HCT116 (cell line): ENCODE results near the gene NTRK3. TPM values are rescaled to one million over a fixed set of nuclear protein-coding genes. Genes with fewer than 3 reads are reported as not detected.

Experiments
- ATAC-seq: fragments of 200-7000 bp; cut with Tn5 transposase; 2 replicates; pipeline ENCODE4 v1.9.1; 2020; ENCODE audit warnings: mild to moderate bottlenecking, moderate library complexity
- BruUV-seq: library from RNA; stranded (reverse); fragments of 400-500 nt; replicated peaks from 2 replicates; lab custom pipeline; 2021; lab: Mats Ljungman, UMichigan
- CTCF ChIA-PET: fragments of 300-600 bp; sonication (Branson Sonifier 250); formaldehyde crosslinking; loops from one replicate; lab custom pipeline; 2021; ENCODE audit warnings: antibody characterized with exemption; lab: Charles Lee
- POLR2A ChIA-PET: fragments of 300-600, 350-600 bp; sonication (Branson Sonifier 250); formaldehyde crosslinking; loops from one replicate; lab custom pipeline; 2021; ENCODE audit warnings: antibody characterized with exemption; lab: Charles Lee
- RAD21 ChIA-PET, 2 experiments: fragments of 300-600 bp; sonication (Branson Sonifier 250); formaldehyde crosslinking; loops; one replicate each; lab custom pipeline; 2023; ENCODE audit warnings: low total read pairs in 2 of 2; ENCODE audit not compliant: uncharacterized antibody in 2 of 2, unreplicated experiment in 2 of 2, low non-redundant PET in 1 of 2; lab: Charles Lee
- DNase-seq: peaks from one replicate; pipeline ENCODE4 v3.0.0-alpha.2; 2010; ENCODE audit warnings: low read depth, low spot score
- H2AFZ ChIP-seq: fragments of 200-600 bp; shearing (Covaris generic), sonication (generic); 2 replicates; pipeline ENCODE4 v1.6.1; 2017; ENCODE audit warnings: low read depth, mixed run types, mixed read lengths, antibody characterized with exemption, low read length; ENCODE audit not compliant: poor library complexity, severe bottlenecking
- H3K27ac ChIP-seq: 2 replicates; pipeline ENCODE4 v1.5.1; 2012; ENCODE audit warnings: low read depth, low read length
- H3K27me3 ChIP-seq: fragments of 200-600 bp; sonication (generic); 2 replicates; pipeline ENCODE4 v1.6.1; 2016; ENCODE audit warnings: mixed run types, low read length, mixed read lengths; ENCODE audit not compliant: insufficient read depth
- H3K36me3 ChIP-seq, 2 experiments: fragments of 200-500 bp in 1 of 2; fragments of 200-600 bp in 1 of 2; sonication (Bioruptor generic) in 1 of 2; sonication (generic) in 1 of 2; 2 replicates each; pipeline versions ENCODE4 v1.5.1 to v1.6.1; 2014 to 2016; ENCODE audit warnings: low read length in 2 of 2, inconsistent platforms in 1 of 2, mixed read lengths in 1 of 2, mixed run types in 1 of 2; ENCODE audit not compliant: insufficient read depth in 2 of 2, control insufficient read depth in 1 of 2
- H3K4me1 ChIP-seq, 2 experiments: fragments of 200-600 bp in 1 of 2; sonication (generic) in 1 of 2; 2 replicates each; pipeline versions ENCODE4 v1.5.1 to v1.6.1; 2012 to 2017; ENCODE audit warnings: low read length in 2 of 2, inconsistent platforms in 1 of 2, mild to moderate bottlenecking in 1 of 2, mixed read lengths in 1 of 2, mixed run types in 1 of 2, moderate library complexity in 1 of 2; ENCODE audit not compliant: insufficient read depth in 2 of 2, control insufficient read depth in 1 of 2
- H3K4me2 ChIP-seq: fragments of 200-600 bp; sonication (generic); 2 replicates; pipeline ENCODE4 v1.6.1; 2017; ENCODE audit warnings: mixed run types, low read length, mixed read lengths
- H3K4me3 ChIP-seq, 2 experiments: fragments of 200-600 bp in 1 of 2; sonication (generic) in 1 of 2; replicated peaks in 1 of 2; 2 replicates each; pipeline ENCODE4 v1.5.1; 2011 to 2016; ENCODE audit warnings: low read length in 2 of 2, control low read depth in 1 of 2, low read depth in 1 of 2, mild to moderate bottlenecking in 1 of 2, mixed read lengths in 1 of 2, mixed run types in 1 of 2
- H3K79me2 ChIP-seq: fragments of 200-600 bp; sonication (generic); 2 replicates; pipeline ENCODE4 v1.6.1; 2017; ENCODE audit warnings: mild to moderate bottlenecking, mixed run types, low read length, moderate library complexity, mixed read lengths; ENCODE audit not compliant: insufficient read depth
- H3K9ac ChIP-seq: fragments of 200-600 bp; sonication (generic); 2 replicates; pipeline ENCODE4 v1.6.1; 2016; ENCODE audit warnings: low read length, mixed read lengths
- H3K9me2 ChIP-seq: fragments of 200-600 bp; sonication (generic), shearing (Covaris generic); 2 replicates; pipeline ENCODE4 v1.6.1; 2017; ENCODE audit warnings: mixed run types, mild to moderate bottlenecking, moderate library complexity; ENCODE audit not compliant: insufficient read depth
- H3K9me3 ChIP-seq, 2 experiments: fragments of 200-500 bp in 1 of 2; fragments of 200-600 bp in 1 of 2; sonication (Bioruptor generic) in 1 of 2; sonication (generic) in 1 of 2; 2 replicates each; pipeline ENCODE4 v1.6.1; 2014 to 2017; ENCODE audit warnings: low read length in 2 of 2, mixed read lengths in 2 of 2, inconsistent platforms in 1 of 2, low read depth in 1 of 2, mild to moderate bottlenecking in 1 of 2, mixed run types in 1 of 2, moderate library complexity in 1 of 2; ENCODE audit not compliant: control insufficient read depth in 1 of 2, insufficient read depth in 1 of 2
- H4K20me1 ChIP-seq: fragments of 200-600 bp; sonication (generic), shearing (Covaris generic); 2 replicates; pipeline ENCODE4 v1.6.1; 2017; ENCODE audit warnings: mixed run types, mild to moderate bottlenecking, moderate library complexity; ENCODE audit not compliant: insufficient read depth
- CBX3 ChIP-seq: IDR thresholded peaks from 2 replicates; pipeline ENCODE4 v1.6.1; 2012; ENCODE audit warnings: low read depth
- EGR1 ChIP-seq: IDR thresholded peaks from 2 replicates; pipeline ENCODE4 v1.6.1; 2012; ENCODE audit warnings: low read depth
- ELF1 ChIP-seq: IDR thresholded peaks from 2 replicates; pipeline ENCODE4 v1.6.1; 2012; ENCODE audit warnings: low read depth, borderline replicate concordance
- EZH2 ChIP-seq: fragments of 200-600 bp; sonication (generic); IDR thresholded peaks from 2 replicates; pipeline ENCODE4 v1.6.1; 2017; ENCODE audit warnings: antibody characterized with exemption, mixed run types
- FOSL1 ChIP-seq: IDR thresholded peaks from 2 replicates; pipeline ENCODE4 v1.6.1; 2012; ENCODE audit warnings: low read depth
- JUND ChIP-seq: IDR thresholded peaks from 2 replicates; pipeline ENCODE4 v1.6.1; 2012
- POLR2A ChIP-seq: IDR thresholded peaks from 2 replicates; pipeline ENCODE4 v1.7.0; 2011; ENCODE audit warnings: borderline replicate concordance; ENCODE audit not compliant: insufficient read depth, insufficient read length; ENCODE audit errors: extremely low read depth
- POLR2AphosphoS5 ChIP-seq: IDR thresholded peaks from 2 replicates; pipeline ENCODE4 v1.6.1; 2011; ENCODE audit warnings: mild to moderate bottlenecking, low read depth, low read length, moderate library complexity
- RAD21 ChIP-seq: IDR thresholded peaks from 2 replicates; pipeline ENCODE4 v1.6.1; 2012; ENCODE audit warnings: low read depth, mild to moderate bottlenecking
- SIN3A ChIP-seq: IDR thresholded peaks from 2 replicates; pipeline ENCODE4 v1.6.1; 2012; ENCODE audit warnings: low read depth
- SP1 ChIP-seq: IDR thresholded peaks from 2 replicates; pipeline ENCODE4 v1.6.1; 2012; ENCODE audit warnings: low read depth
- SRF ChIP-seq: IDR thresholded peaks from 2 replicates; pipeline ENCODE4 v1.6.1; 2012; ENCODE audit warnings: low read depth
- TCF7L2 ChIP-seq: IDR thresholded peaks from 2 replicates; pipeline ENCODE4 v1.7.0; 2011; ENCODE audit warnings: borderline replicate concordance, inconsistent platforms; ENCODE audit not compliant: insufficient read depth, insufficient read length; ENCODE audit errors: extremely low read depth
- intact Hi-C: fragments of 100-400 bp; cut with micrococcal nuclease; formaldehyde crosslinking; loops from 2 replicates; pipeline ENCODE4 v1.10.0; 2022
- total RNA-seq: library from RNA; stranded (reverse); gene quantifications from one replicate; pipeline ENCODE4 v1.2.1, GENCODE V29; 2021; ENCODE audit not compliant: unreplicated experiment
- TF ChIP-seq, protein P1 (sequence below): IDR thresholded peaks from 2 replicates; pipeline ENCODE4 v1.6.1; 2011; ENCODE audit warnings: mild to moderate bottlenecking, low read length, moderate library complexity; ENCODE audit not compliant: insufficient replicate concordance; ENCODE audit errors: extremely low read depth
- TF ChIP-seq, protein P2 (sequence below): IDR thresholded peaks from 2 replicates; pipeline ENCODE4 v1.6.1; 2012
- TF ChIP-seq, protein P3 (sequence below), 3 experiments: fragments of 200-600 bp in 1 of 3; sonication (generic) in 1 of 3; IDR thresholded peaks in 2 of 3; conservative IDR thresholded peaks in 1 of 3; 2 replicates each; pipeline ENCODE4 v1.5.1; 2012 to 2017; ENCODE audit warnings: low read depth in 2 of 3, low read length in 2 of 3, antibody characterized with exemption in 1 of 3, borderline replicate concordance in 1 of 3, control low read depth in 1 of 3, mild to moderate bottlenecking in 1 of 3, mixed read lengths in 1 of 3, mixed run types in 1 of 3, moderate library complexity in 1 of 3; ENCODE audit not compliant: insufficient read depth in 1 of 3

The NTRK3 gene
- total RNA-seq, 1 experiment from 2014 or later: not detected

DNA sequence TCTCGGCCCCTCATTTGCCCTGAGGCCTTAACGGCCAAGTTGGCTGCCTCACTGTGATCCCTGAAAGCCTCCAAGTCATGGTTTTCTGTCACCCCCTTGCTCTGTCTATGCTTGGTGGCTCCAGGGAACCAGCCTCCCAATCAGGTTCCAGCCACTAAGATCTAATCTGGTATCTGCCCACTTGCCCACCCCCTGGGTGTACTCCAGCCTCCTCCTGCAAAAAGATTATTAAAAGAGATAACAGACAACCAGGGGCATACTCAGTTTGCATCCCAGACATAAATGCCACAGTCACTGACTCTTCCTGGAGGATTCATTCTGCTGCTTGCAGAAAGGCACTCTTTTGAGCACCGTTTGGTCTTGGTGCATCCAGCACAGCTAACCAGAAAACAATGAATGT, 103.9 kb downstream of the NTRK3 start:
- H3K9ac ChIP-seq: no peak overlapping the region
- H3K36me3 ChIP-seq: no peaks in the 10 kb centered on the region
- no peak overlapping the region for H3K4me2 ChIP-seq
- H3K9me2 ChIP-seq: no peaks in the 10 kb centered on the region
- no TSS peak for BruUV-seq
- no peak overlapping the region for H3K4me3 ChIP-seq
- TF ChIP-seq, protein P1, sequence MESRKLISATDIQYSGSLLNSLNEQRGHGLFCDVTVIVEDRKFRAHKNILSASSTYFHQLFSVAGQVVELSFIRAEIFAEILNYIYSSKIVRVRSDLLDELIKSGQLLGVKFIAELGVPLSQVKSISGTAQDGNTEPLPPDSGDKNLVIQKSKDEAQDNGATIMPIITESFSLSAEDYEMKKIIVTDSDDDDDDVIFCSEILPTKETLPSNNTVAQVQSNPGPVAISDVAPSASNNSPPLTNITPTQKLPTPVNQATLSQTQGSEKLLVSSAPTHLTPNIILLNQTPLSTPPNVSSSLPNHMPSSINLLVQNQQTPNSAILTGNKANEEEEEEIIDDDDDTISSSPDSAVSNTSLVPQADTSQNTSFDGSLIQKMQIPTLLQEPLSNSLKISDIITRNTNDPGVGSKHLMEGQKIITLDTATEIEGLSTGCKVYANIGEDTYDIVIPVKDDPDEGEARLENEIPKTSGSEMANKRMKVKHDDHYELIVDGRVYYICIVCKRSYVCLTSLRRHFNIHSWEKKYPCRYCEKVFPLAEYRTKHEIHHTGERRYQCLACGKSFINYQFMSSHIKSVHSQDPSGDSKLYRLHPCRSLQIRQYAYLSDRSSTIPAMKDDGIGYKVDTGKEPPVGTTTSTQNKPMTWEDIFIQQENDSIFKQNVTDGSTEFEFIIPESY: no peak
- TF ChIP-seq ELF1 (no peak), EGR1 (no peak), POLR2A (no peak), JUND (no peak), SP1 (no peak), RAD21 (no peak), POLR2AphosphoS5 (no peak), EZH2 (no peak)
- TF ChIP-seq, protein P2, sequence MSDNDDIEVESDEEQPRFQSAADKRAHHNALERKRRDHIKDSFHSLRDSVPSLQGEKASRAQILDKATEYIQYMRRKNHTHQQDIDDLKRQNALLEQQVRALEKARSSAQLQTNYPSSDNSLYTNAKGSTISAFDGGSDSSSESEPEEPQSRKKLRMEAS: no peak
- no peaks in the 10 kb centered on the region for H4K20me1 ChIP-seq
- H3K27me3 ChIP-seq: no peaks in the 10 kb centered on the region
- H3K4me1 ChIP-seq: no peaks in the 10 kb centered on the region
- no peaks in the 10 kb centered on the region for H3K79me2 ChIP-seq
- intact Hi-C loops: no loop called here
- ChIA-PET CTCF (no interaction called here), POLR2A (no interaction called here), RAD21 (no interaction called here)
- no peak for DNase-seq
- no peak overlapping the region for H3K27ac ChIP-seq
- ATAC-seq: no peak
- no peaks in the 10 kb centered on the region for H3K9me3 ChIP-seq
- H2AFZ ChIP-seq: no peak overlapping the region

DNA sequence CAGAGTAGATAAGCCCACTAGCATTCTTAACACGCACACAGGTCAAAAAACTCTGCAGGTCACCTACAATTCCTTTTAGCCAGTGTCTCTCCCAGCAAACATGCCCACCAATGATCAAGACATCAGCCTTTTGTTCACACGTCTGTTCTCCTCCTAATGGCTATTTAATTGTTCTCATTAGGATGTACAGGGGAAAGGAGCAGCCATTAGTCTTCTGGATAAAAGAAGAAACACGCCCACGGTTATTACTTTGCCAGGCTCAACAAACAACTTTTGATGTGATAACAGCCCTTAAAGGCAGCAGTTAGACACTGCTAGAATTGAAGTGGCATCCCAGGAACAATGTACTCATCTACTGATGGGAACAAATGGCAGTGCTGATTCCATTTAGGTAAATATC, 108.8 kb downstream of the NTRK3 start:
- RAD21 ChIA-PET: no interaction called here
- DNase-seq (no peak), ATAC-seq (no peak)
- H3K4me3 ChIP-seq: no peak overlapping the region
- no peak overlapping the region for H3K4me2 ChIP-seq
- H3K36me3 ChIP-seq: no peaks in the 10 kb centered on the region
- no peaks in the 10 kb centered on the region for H3K27me3 ChIP-seq
- H3K9me2 ChIP-seq: no peaks in the 10 kb centered on the region
- CTCF ChIA-PET: no interaction called here
- intact Hi-C loops: no loop called here
- H2AFZ ChIP-seq: no peak overlapping the region
- BruUV-seq: no TSS peak
- H3K9ac ChIP-seq: no peak overlapping the region
- H3K4me1 ChIP-seq: no peaks in the 10 kb centered on the region
- H3K9me3 ChIP-seq: no peaks in the 10 kb centered on the region
- POLR2A ChIA-PET: no interaction called here
- H3K79me2 ChIP-seq: no peaks in the 10 kb centered on the region
- no peaks in the 10 kb centered on the region for H4K20me1 ChIP-seq
- H3K27ac ChIP-seq: no peak overlapping the region
- no peak for TF ChIP-seq ELF1
- no peak for TF ChIP-seq EGR1
- no peak for TF ChIP-seq TCF7L2
- no peak for TF ChIP-seq JUND
- no peak for TF ChIP-seq CBX3
- no peak for TF ChIP-seq FOSL1
- TF ChIP-seq, protein P3, sequence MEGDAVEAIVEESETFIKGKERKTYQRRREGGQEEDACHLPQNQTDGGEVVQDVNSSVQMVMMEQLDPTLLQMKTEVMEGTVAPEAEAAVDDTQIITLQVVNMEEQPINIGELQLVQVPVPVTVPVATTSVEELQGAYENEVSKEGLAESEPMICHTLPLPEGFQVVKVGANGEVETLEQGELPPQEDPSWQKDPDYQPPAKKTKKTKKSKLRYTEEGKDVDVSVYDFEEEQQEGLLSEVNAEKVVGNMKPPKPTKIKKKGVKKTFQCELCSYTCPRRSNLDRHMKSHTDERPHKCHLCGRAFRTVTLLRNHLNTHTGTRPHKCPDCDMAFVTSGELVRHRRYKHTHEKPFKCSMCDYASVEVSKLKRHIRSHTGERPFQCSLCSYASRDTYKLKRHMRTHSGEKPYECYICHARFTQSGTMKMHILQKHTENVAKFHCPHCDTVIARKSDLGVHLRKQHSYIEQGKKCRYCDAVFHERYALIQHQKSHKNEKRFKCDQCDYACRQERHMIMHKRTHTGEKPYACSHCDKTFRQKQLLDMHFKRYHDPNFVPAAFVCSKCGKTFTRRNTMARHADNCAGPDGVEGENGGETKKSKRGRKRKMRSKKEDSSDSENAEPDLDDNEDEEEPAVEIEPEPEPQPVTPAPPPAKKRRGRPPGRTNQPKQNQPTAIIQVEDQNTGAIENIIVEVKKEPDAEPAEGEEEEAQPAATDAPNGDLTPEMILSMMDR (IDR thresholded peaks at IDR 0.05 in 2 of 3, conservative IDR thresholded peaks at IDR 0.05 in 1 of 3; ENCODE audit: borderline replicate concordance in 1 of 3, insufficient read depth in 1 of 3, low read depth in 2 of 3, low read length in 2 of 3): no peak
- TF ChIP-seq, protein P2: no peak
- TF ChIP-seq POLR2AphosphoS5: no peak
- TF ChIP-seq SRF: no peak
- no peak for TF ChIP-seq SIN3A
